AG04449 (cell line): ENCODE results near the gene COPG1.
"Not testable (repeated sequence)": the region's sequence is repeated elsewhere in the genome, so short reads cannot be mapped to it uniquely, and the experiment has no call there.

Experiments used
- CTCF ChIA-PET: fragments of 350-600 bp; formaldehyde crosslinking; extraction: SDS; loops from one replicate; lab custom pipeline; 2021; ENCODE audit warnings: antibody characterized with exemption; lab: Yijun Ruan, JAX
- POLR2A ChIA-PET: fragments of 400-600, 350-600 bp; formaldehyde crosslinking; extraction: SDS; loops from one replicate; lab custom pipeline; 2020; ENCODE audit warnings: antibody characterized with exemption, inconsistent platforms; lab: Yijun Ruan, JAX
- DNase-seq: peaks from one replicate; pipeline ENCODE4 v3.0.0-alpha.2; 2010; ENCODE audit warnings: low read depth, low spot score
- H3K4me3 ChIP-seq: 2 replicates; pipeline ENCODE4 v1.5.1; 2011; ENCODE audit warnings: low read depth, mild to moderate bottlenecking, control low read depth, low read length
- CTCF ChIP-seq: IDR thresholded peaks from one replicate; pipeline ENCODE4 v1.5.1; 2011; ENCODE audit warnings: mild to moderate bottlenecking, moderate library complexity, low read length, control low read depth, inconsistent platforms; ENCODE audit not compliant: insufficient read depth; ENCODE audit errors: missing control alignments

COPG1 gene

GRCh38 chr3:129256270-129256669, 6.9 kb downstream of the COPG1 start:
- ChIA-PET CTCF (interaction anchor here (1.6 to 2.2 kb wide), 4 partner anchors 10 to 21 kb away, joined by 3 to 17 read pairs (median 7); no protein-coding TSS in a partner anchor), POLR2A (no interaction called here)
- DNase-seq = no peak
- TF ChIP-seq CTCF = no peak
- H3K4me3 ChIP-seq = no peak overlapping the region

GRCh38 chr3:129257609-129258008, 8.2 kb downstream of the COPG1 start:
- TF ChIP-seq CTCF = no peak
- CTCF ChIA-PET = interaction anchor here (1.6 kb wide), 1 partner anchor 12 kb away, joined by 3 read pairs; no protein-coding TSS in a partner anchor
- POLR2A ChIA-PET = no interaction called here
- DNase-seq = no peak
- H3K4me3 ChIP-seq = no peak overlapping the region

- no peak for TF ChIP-seq CTCF
- DNase-seq = no peak
- H3K4me3 ChIP-seq = no peak overlapping the region
- CTCF ChIA-PET = interaction anchor here (1.1 to 3.3 kb wide), 5 partner anchors 8 to 289 kb away, joined by 3 to 13 read pairs (median 3); no protein-coding TSS in a partner anchor
- POLR2A ChIA-PET = interaction anchor here (1.5 to 1.7 kb wide), 2 partner anchors 11 to 13 kb away, joined by 4 to 5 read pairs; partner anchors contain the start of gene COPG1
These were observed 10.4 kb downstream of the COPG1 start for GRCh38 chr3:129259612-129260477.

GRCh38 chr3:129260606-129261005, 11.2 kb downstream of the COPG1 start:
- no peak for DNase-seq
- H3K4me3 ChIP-seq = no peak overlapping the region
- POLR2A ChIA-PET = interaction anchor here (1.5 to 1.7 kb wide), 2 partner anchors 11 to 12 kb away, joined by 4 to 5 read pairs; partner anchors contain the start of gene COPG1
- no peak for TF ChIP-seq CTCF
- CTCF ChIA-PET = interaction anchor here (1.1 to 3.3 kb wide), 5 partner anchors 9 to 290 kb away, joined by 3 to 13 read pairs (median 3); no protein-coding TSS in a partner anchor

GRCh38 chr3:129261894-129262293, 12.5 kb downstream of the COPG1 start:
- TF ChIP-seq CTCF = no peak
- H3K4me3 ChIP-seq = no peak overlapping the region
- POLR2A ChIA-PET = no interaction called here
- CTCF ChIA-PET = interaction anchor here (1.0 to 3.3 kb wide), 4 partner anchors 10 to 291 kb away, joined by 4 to 13 read pairs (median 8); no protein-coding TSS in a partner anchor
- DNase-seq = no peak

- ChIA-PET CTCF (interaction anchor here (1.6 kb wide), 1 partner anchor 18 kb away, joined by 4 read pairs; no protein-coding TSS in a partner anchor), POLR2A (no interaction called here)
- no peak for TF ChIP-seq CTCF
- no peak overlapping the region for H3K4me3 ChIP-seq
- no peak for DNase-seq
These were observed 13.9 kb downstream of the COPG1 start for GRCh38 chr3:129263161-129263910.

- H3K4me3 ChIP-seq, DNase-seq: not testable (repeated sequence)
- CTCF ChIA-PET = interaction anchor here (0.9 to 2.5 kb wide), 2 partner anchors 9 to 19 kb away, joined by 3 to 8 read pairs; no protein-coding TSS in a partner anchor
- POLR2A ChIA-PET = interaction anchor here (1.6 kb wide), 1 partner anchor 16 kb away, joined by 6 read pairs; the partner anchor contains the start of gene COPG1
These were observed 15.6 kb downstream of the COPG1 start for GRCh38 chr3:129264994-129265393.
